IMR-90 (cell line): ENCODE measurements around the gene PRDM2.

ENCODE experiments used
- BHLHE40 ChIP-seq: fragments of 150-350 bp; IDR thresholded peaks from 2 replicates; pipeline ENCODE4 v1.6.1; 2016; ENCODE audit warnings: mild to moderate bottlenecking, low read depth, low read length
- CEBPB ChIP-seq: IDR thresholded peaks from 2 replicates; pipeline ENCODE4 v1.6.1; 2012; ENCODE audit warnings: low read depth, low read length, improper control_type of control experiment
- CTCF ChIP-seq: conservative IDR thresholded peaks from 2 replicates; pipeline ENCODE4 v1.5.1; 2012; ENCODE audit warnings: mild to moderate bottlenecking, low read depth, low read length, improper control_type of control experiment
- ELK1 ChIP-seq: fragments of 150-350 bp; IDR thresholded peaks from 2 replicates; pipeline ENCODE4 v1.6.1; 2016; ENCODE audit warnings: low read depth, mild to moderate bottlenecking, low read length, moderate library complexity, borderline replicate concordance
- FOS ChIP-seq: fragments of 150-350 bp; IDR thresholded peaks from 2 replicates; pipeline ENCODE4 v1.6.1; 2016; ENCODE audit warnings: low read depth, low read length
- MXI1 ChIP-seq: IDR thresholded peaks from 2 replicates; pipeline ENCODE4 v1.6.1; 2012; ENCODE audit warnings: low read depth, mild to moderate bottlenecking, low read length, moderate library complexity, borderline replicate concordance
- POLR2A ChIP-seq: IDR thresholded peaks from 2 replicates; pipeline ENCODE4 v1.6.1; 2012; ENCODE audit warnings: mild to moderate bottlenecking, low read depth, low read length
- RAD21 ChIP-seq: IDR thresholded peaks from 2 replicates; pipeline ENCODE4 v1.6.1; 2012; ENCODE audit warnings: low read length, improper control_type of control experiment
- SMC3 ChIP-seq: fragments of 150-350 bp; IDR thresholded peaks from 2 replicates; pipeline ENCODE4 v1.6.1; 2016; ENCODE audit warnings: low read depth, mild to moderate bottlenecking, antibody characterized with exemption, low read length, moderate library complexity
- TF ChIP-seq, protein P1 (sequence below): fragments of 150-350 bp; IDR thresholded peaks from 2 replicates; pipeline ENCODE4 v1.6.1; 2017; ENCODE audit warnings: mild to moderate bottlenecking, antibody characterized with exemption, low read length, low read depth

- no peak for TF ChIP-seq CTCF
- no peak for TF ChIP-seq SMC3
- no peak for TF ChIP-seq POLR2A
- TF ChIP-seq, protein P1, sequence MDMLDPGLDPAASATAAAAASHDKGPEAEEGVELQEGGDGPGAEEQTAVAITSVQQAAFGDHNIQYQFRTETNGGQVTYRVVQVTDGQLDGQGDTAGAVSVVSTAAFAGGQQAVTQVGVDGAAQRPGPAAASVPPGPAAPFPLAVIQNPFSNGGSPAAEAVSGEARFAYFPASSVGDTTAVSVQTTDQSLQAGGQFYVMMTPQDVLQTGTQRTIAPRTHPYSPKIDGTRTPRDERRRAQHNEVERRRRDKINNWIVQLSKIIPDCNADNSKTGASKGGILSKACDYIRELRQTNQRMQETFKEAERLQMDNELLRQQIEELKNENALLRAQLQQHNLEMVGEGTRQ = no peak
- no peak for TF ChIP-seq ELK1
- no peak for TF ChIP-seq BHLHE40
- no peak for TF ChIP-seq CEBPB
- no peak for TF ChIP-seq RAD21
- TF ChIP-seq MXI1 = no peak
- TF ChIP-seq FOS = peak; percentile 59; the same call in 1 of the 2 replicates
These were observed 82.1 kb downstream of the PRDM2 start for GRCh38 chr1:13781907-13782633.
